ELF-1 (cell line): ENCODE measurements around the gene RPL35A.
"Not testable (repeated sequence)": the region's sequence is repeated elsewhere in the genome, so short reads cannot be mapped to it uniquely, and the experiment has no call there.

Experiments
- DNase-seq: peaks from one replicate; pipeline ENCODE4 v3.0.0-alpha.2; 2016; ENCODE audit warnings: low read depth, low spot score

Gene RPL35A

DNA sequence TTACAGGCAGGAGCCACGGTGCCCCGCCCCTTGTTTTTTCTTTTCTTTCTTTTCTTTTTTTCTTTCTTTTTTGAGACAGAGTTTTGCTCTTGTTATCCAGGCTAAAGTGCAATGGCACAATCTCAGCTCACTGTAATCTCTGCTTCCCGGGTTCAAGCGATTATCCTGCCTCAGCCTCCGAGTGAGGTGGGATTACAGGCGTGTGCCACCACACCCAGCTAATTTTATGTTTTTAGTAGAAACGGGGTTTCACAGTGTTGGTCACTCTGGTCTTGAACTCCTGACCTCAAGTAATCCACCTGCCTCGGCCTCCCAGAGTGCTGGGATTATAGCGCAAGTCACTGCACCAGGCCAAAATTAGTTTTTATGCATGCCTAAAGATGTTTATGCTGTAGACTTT is 2.5 kb downstream of the RPL35A start:
- no peak for DNase-seq

GRCh38 chr3:197953325-197953724 is 3.3 kb downstream of the RPL35A start:
- no peak for DNase-seq

DNA sequence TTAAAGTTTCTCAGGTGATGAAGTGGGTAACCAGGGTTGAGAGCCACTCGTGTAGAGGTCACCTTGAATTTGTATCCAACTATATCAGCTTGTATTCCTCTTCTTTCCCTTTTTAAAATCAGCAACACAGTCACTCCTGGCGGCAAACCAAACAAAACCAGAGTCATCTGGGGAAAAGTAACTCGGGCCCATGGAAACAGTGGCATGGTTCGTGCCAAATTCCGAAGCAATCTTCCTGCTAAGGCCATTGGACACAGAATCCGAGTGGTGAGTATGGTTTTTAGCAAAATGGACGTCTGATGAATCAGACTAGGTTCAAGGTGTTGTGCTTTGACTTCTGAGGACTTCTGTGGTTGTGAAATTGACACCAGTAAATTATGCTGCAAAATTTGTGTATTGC is 3.9 kb downstream of the RPL35A start:
- no peak for DNase-seq

DNA sequence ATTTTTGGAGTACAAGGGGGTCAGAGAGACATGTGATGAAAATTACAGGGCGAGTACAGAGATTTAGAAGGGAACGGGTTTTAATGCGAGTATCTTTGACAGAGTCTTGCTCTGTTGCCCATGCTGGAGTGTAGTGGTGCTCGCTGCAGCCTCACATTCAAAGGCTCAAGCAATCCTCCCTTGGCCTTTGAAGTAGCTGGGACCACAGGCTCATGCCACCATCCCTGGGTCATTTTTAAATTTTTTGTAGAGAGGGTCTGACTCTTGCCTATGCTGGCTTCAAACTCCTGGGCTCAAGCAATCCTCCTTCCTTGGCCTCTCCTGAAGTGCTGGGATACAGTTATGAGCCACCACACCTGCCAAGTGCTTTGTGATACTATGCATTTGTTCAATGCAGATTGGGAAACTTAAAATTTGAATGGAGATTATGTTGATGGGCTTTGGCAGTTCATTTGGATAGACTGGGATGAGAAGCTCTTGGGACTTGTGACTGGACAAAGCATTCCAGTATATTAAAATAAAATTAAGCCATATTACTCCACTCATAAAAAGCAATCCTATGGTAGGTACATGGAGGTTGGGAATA is 6.0 kb downstream of the RPL35A start:
- no peak for DNase-seq

DNA sequence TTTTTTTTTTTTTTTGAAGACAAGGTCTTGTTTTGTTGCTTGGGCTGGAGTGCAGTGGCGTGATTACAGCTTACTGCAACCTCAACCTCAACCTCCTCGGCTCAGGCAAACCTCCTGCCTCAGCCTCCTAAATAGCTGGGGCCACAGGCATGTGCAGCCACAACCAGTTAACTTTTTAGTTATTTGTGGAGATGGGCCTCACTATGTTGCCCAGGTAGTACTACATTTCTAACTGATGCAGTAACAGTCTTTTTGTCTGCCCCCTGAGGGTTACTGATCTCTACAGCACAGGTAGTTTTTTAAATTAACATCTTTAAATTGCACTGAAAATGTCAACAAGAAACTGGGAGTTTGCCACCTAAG is 6.6 kb downstream of the RPL35A start:
- DNase-seq: no peak

- no peak for DNase-seq
These were observed 7.8 kb downstream of the RPL35A start for GRCh38 chr3:197957790-197958133.

GRCh38 chr3:197958346-197958745 is 8.4 kb downstream of the RPL35A start:
- no peak for DNase-seq

GRCh38 chr3:197958848-197959247 is 8.9 kb downstream of the RPL35A start:
- not testable (repeated sequence) for DNase-seq

DNA sequence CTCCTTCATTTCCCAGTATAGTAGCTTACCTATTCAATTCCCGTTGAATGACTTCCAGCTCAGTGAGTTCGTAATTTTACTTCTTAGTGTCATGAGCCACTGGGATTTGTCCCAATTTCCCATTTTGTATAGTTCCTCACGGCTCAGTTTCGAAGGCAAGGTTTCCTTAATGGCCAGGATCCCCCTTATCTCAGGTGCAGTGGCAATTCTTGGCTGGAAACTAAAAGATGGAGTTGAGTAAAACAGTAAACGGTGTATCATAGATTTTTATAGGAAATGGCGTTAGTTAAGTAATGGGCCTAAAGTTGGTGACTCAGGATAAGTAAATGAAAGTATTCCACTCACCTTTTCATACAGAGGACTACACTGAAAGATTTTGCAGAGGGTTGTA is 9.5 kb downstream of the RPL35A start:
- no peak for DNase-seq

DNA sequence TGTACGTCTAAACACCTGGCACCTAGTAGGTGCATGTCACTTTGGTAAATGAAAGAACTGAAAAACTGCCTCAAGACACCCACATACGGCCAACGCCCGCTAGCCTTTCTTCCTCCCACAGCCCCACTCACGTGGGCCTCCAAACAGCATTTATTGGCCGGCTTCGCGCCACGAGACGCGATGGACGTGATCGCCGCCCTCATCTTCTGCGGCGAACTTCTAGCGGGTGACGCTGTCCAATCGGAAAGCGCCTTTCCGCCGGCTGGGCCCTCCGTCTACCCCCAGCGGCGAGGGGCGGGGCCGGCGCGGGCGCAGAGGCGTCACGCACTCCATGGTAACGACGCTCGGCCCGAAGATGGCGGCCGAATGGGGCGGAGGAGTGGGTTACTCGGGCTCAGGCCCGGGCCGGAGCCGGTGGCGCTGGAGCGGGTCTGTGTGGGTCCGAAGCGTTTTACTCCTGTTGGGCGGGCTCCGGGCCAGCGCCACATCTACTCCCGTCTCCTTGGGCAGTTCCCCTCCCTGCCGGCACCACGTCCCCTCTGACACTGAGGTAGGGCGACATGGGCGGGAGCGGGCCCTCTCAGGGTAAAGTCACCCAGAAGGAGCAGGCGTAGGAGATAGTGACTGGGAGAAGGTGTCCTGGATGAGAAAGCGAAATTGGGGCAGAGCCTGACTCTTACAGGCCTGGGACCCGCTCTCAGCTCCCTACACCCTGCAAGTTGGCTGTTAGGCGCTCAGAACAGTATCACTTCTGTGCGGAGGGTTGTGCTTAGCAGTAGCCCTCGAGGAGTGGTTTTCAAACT is 10.1 kb downstream of the RPL35A start, which contains the start of gene LMLN:
LMLN (plus strand) TSS at position 327 of the 803 bp plus-strand sequence; CDS start at position 356, 29 bp downstream.
- DNase-seq: peak; percentile 95

GRCh38 chr3:197960694-197961581 is 10.9 kb downstream of the RPL35A start:
- no peak for DNase-seq

DNA sequence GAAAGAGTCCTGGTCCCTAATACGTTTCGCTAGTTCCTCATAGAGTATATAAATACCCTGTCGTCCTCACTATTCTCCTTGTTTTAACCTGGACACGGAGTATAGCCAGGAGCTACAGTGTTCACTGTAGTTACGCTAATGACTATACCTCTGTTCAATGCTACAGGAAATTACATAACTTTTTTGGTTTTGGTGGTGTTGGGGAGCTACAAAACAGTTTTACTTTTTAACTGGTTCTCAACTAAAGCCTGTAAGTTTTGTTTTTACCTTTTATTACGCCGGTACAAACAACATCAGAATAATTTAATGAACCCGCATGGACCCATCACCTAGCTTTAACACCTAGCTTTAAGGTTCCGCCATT is 11.6 kb downstream of the RPL35A start:
- no peak for DNase-seq

GRCh38 chr3:197963019-197963637 is 13.1 kb downstream of the RPL35A start:
- no peak for DNase-seq

- not testable (repeated sequence) for DNase-seq
These were observed 17.5 kb downstream of the RPL35A start for GRCh38 chr3:197967337-197967989.

- no peak for DNase-seq
These were observed 20.6 kb downstream of the RPL35A start for GRCh38 chr3:197970588-197970987.

GRCh38 chr3:197974016-197974415 is 24.0 kb downstream of the RPL35A start:
- no peak for DNase-seq

GRCh38 chr3:197975311-197975710 is 25.3 kb downstream of the RPL35A start:
- DNase-seq: no peak

GRCh38 chr3:197983076-197983475 is 33.1 kb downstream of the RPL35A start:
- no peak for DNase-seq

GRCh38 chr3:197989651-197990050 is 39.7 kb downstream of the RPL35A start:
- DNase-seq: no peak

DNA sequence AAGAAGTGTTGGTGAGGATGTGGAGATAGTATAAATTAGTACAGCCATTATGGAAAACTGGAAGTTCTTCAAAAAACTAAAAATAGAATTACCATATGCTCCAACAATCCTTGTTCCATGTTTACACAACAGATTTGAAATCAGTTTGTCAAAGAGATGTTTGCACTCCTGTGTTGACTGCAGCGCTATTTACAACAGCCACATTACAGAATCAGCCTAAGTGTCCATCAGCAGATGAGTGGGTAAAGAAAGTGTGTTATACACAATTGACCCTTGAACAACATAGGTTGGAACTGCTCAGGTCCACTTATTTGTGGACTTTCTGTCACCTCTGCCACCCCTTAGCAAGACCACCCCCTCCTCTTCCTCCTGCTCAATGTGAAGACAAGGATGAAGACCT is 44.7 kb downstream of the RPL35A start:
- no peak for DNase-seq

GRCh38 chr3:197996855-197997254 is 46.9 kb downstream of the RPL35A start:
- no peak for DNase-seq

DNA sequence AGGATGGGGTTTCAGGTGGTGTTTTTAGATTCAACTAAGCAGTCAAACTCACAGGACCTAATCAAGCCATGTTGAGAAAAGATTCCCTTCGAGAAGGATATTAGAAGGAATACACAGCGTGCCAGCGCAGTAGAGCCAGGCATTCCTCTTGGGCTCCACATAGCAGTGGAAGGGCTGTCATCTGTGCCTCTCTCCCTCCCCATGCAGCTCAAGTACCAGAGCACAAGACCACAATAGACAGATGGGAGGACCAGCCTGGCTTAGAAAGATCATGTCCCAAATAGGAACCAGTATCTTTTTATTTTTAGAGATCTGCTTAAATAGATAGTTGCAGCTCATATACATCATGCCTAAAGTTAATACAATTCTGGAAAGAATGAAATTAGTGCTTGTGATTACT is 47.9 kb downstream of the RPL35A start:
- DNase-seq: no peak
